COLO829 (cell line): Measurements from ENCODE around the gene KCNJ1.
A peak's percentile ranks its signal among the peaks of the same experiment; 100 is the strongest.

Experiments used
- DNase-seq: peaks from one replicate; pipeline ENCODE4 v3.0.0; 2012; ENCODE audit warnings: low spot score

The KCNJ1 gene

DNA sequence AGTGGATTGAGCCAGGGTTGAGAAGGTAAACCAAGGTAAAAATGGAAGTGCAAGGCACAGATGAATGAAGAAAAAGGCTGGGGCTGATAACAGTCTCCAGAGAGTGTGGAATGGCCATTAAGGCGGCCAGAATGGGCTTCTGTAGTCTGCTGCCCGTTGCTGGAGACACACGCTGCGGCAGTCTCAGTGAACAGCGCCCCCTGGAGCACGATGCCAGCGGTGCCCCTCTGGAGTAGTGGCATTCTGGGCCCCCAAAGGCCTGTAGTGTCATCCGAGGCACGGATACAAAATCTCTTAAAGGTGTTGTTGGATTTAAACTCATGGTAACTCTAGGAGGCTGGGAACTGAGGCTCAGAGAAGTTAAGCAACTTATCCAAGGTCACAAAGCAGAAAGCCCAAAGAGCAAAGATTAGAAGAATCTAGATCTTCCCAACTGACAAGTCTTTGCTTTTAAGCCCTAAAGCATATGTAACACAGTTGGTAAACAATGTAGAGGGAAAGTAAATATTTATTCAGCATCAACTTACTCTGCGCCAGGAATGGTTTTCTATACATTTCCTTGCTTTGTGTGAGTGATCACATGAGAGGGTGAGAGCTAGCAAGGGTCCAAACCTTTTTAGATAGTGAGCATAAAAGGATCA, 18.2 kb downstream of the KCNJ1 start:
- peak; percentile 60 for DNase-seq

DNA sequence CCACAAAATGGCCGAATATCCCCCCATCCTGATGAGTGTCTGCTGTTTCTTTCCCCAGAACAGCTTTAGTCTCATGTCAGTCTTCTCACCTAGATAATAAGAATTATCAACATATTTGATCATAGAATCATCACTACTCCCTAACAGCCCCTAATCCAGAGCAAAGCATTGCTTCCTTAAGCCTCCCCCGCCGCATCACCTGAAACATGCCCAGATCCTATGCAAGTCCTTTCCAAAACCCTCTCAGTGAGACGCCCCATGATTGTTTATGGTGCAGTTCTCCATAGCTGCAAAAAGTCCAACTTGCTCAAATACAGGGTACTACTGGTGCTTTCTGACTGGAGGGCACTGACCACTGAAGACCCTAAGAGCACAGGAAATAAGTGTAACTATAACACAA, 20.1 kb downstream of the KCNJ1 start:
- no peak for DNase-seq

DNA sequence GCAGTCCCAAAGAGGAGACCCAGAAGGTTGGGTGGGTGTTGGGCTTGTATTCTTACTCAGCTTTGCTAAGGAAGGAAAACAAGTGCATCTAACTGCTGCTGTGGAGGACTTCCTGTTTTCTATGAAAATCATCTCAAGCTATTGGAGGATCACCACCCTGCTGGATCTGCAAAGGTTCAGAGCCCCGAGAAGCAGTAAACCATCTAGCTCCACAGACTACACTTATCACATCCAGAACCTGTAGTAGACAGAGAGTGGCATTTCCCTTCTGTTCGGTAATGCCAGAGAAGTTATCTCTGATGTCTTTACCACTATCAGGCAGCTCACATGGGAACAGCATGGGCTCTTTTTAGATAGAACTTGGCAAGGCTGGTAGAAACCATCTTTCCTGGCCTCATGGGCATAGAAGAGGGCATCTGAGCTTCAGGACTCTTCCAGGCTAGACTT, 21.7 kb downstream of the KCNJ1 start:
- no peak for DNase-seq

DNA sequence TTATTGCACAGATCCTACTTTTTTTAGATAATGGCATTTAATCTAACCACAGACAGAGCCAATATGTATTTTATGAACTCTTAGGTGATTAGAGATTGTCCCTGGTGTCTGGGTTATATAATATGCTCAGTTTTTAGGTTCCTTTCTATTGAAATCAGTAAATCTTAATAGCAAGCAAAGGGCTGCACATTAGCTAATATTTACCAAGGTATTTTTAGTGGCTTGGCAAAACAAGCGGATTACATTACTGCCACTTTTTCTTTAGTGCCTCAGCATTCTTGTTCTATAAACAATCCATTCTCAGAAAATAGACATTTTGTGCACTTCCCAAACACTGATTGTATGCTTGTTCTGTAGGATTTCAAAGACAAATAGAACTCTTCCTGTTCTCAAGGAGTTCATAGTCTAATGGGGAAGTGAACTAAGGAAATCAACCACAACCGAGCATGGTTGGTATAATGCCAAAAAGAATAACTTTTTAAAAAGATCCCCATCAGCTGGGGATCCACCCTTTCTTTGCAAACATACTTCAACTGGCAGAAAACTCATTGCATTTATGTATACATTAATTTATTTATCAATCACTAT, 23.8 kb downstream of the KCNJ1 start:
- DNase-seq, result no peak

DNA sequence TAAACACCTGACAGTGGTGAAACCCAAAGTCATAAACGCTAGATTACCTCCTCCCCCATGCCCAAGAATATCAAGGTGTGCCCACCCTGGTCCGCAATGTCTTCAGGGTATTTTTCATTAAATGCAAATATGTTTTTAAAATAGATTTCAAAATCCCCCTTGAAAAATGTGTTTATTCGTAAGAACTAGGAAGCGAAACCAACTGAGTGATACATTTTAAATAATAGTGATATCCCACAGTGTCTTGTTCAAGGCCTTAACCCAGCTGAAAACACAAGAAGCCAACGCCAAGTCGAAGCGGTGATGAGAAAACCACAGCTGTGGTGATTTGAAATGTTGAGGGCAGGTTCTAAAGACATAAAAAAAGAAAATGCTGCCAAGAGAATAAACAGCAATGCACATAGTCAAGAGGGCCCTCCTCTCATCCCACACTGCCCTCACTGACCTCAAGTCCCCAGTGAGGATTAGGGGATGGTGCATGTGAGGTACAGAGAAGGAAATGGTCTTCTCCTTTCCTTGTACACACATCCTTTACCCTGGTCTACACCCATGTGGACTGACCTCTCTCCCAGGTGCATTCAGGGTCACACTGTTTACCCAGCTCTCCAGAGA, 25.5 kb downstream of the KCNJ1 start:
- no peak for DNase-seq

DNA sequence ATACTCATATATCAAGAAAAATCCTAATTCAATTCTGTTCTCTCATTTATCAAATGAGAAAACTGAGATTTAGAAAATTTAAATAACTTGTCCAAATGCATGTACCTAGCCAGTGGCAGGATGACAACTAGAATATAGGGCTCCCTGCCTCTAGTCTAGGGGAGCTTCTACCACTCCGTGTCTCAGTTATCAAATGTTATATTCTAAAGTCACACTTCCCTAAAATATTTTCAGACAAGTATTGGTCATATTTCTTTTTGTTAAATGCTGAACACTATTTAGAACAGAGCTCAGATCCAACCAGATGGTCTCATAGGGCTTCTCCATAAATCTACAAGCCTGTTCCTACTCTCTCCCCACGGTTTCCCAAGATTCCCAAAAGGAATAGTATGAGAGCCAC, 26.3 kb downstream of the KCNJ1 start:
- DNase-seq, result no peak

DNA sequence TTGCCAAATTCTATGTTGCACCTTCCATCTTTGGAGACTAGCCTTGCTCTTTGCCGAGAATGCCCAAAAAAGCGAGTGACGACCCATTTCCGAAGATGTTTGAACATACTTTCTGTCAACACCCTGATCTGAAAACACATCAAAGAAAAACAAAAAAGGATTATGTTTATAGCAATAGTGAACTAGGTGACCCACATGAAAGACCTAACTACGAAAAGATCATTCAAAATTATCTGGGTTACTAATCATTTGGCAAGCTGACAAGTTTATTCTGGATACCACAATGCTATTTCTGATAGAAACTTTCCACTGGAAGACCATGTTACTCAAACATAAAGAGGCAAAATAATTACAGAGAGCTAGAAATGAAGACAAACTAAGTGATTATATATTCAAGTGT, 27.0 kb downstream of the KCNJ1 start:
- no peak for DNase-seq

DNA sequence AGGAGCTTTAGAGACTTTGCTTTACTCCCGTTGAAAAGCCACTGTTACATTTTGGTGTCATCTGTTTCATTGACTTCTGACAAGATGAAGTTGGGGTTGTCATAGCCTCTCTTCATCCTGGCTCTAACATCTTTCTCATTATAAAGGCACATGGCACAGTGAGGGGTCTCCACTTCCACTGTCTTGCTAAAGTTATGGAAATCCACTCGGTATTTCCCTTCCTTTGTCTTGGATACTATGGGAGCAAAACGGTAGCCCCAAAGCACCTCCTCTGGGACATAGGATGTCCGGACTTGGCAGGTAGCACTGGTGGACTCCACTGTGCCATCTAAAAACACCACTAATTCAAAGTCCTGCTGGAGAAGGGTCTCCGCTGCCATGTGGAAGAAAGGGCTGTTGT, 28.0 kb downstream of the KCNJ1 start:
- DNase-seq, result no peak

DNA sequence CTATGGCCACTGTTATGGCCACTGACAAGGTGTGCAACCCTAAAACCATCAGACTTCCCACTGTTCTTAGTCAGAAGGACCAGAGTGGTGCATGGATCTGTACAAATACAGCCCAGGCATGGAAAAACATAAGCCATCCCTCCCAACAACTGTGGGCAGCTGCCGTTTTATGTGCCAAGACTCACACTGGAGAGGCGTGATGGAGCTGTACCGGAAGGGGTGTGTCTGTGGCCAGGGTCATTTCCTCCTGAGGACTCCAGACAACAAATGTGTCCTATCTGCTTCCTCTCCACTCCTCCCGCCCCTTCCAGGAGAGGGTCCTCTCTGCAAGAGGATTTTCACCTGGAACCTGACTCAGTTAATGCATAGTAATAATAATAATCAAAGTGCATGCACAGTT, 29.5 kb downstream of the KCNJ1 start:
- DNase-seq, result no peak

DNA sequence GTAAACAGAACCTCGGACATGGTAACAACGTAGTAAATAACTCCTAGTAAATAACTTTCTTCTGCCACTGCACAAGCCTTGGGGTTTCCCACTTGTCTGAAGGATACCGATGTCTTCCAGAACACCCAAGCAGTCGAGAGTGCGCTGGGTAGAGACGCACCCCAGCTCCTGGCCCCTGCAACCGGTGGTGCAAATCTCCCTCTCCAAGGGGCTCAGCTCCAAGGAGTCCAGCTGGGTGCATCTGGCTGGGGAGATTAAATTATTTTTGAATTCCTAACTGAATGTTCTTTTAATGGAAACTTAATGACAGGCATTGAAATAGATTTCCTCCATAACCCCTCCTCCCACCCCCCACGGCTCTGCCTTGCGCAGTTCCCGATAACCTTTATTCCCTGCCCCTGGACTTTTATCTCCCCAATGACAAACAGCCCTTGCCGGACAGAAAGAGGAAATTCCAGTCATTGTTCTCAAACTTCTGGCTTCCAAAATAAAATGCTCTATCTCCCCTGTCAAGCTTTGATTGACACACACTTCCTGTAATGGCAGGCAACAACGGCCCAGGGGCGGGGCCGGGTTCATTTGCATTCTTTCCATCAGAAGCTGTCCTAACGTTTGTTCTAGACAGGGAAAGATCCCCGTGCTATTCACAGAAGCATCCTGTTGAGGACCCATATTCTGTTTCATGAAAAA, 31.2 kb downstream of the KCNJ1 start:
- no peak for DNase-seq

DNA sequence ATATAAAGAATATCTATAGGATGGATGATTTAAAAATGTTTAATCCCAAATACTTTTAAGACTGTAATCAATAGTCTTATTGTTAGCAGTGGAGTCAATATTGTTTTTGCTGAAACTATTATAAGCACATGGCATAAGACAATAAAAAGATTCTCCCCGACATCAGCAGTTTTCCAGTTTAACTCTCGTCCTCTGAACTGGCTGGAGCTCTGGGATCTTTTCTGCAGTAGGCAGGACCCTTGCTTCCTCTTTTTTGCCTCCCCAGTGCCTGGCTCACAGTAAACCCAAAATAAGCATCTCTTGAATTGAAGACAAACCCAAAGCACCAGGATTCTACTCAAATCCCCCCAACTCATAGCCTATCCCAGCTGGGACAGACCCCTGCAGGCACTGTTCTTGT, 32.9 kb downstream of the KCNJ1 start:
- DNase-seq, result no peak

DNA sequence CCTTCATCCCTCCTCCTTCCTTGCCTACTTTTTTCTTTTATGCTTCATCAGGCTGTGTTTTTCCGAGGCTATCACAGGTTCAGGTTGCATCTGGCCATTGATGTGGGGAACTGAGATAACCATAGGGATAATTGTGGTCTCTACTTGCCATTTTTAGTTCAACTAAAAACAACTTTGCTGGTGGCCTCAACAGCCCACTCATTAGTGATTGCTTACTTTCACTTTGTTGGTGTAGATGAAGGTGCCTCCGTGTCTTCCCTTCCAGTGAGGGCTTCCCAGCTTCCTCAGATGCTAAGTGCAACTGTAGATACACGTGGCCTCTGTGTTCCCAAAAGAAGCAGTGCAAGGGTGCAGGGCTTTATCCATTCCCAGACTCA, 35.0 kb downstream of the KCNJ1 start:
- no peak for DNase-seq

DNA sequence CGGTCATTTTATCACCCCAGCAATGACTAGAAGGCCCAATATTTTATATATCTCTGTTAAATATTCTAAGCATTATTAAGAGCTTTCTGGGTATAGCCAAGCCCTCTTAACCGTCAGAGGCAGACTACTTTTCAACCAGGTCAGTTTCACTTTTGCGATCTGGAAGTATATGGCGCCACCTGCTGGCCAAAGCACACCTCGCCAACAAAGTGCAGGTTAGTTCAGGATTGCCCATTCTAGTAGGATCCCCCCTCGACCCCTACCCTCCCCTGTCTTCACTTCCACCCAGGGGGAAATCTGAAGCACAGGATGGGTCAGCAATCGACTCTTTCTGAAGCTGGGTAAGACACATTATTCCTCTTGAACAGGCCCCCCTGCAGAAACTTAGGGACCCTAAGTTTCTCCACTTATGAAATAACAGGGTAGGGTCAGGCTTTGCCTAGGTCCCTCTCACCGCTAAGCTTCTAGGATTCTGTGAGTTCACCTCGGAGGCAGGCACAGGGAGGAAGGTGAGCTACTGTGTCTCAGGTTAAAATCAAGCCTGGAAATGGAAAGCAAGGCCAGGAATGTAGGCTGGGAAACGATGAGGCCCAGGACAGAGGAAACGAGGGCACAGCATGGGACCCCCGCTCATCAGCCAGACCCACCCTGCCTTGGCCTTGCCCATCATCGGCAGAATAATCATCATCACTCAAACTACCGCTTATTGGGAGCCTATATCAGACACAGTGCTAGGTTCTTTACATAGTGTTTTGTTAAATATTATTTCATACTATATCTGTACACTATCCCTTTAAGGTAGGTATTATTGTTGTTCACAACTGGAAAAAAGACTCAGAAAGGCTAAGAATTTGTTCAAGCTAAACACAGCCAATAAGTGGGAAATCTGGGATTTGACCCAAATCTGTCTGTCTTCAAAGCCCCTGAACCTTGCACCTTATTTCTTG, 35.6 kb downstream of the KCNJ1 start:
- DNase-seq, result peak; percentile 50

DNA sequence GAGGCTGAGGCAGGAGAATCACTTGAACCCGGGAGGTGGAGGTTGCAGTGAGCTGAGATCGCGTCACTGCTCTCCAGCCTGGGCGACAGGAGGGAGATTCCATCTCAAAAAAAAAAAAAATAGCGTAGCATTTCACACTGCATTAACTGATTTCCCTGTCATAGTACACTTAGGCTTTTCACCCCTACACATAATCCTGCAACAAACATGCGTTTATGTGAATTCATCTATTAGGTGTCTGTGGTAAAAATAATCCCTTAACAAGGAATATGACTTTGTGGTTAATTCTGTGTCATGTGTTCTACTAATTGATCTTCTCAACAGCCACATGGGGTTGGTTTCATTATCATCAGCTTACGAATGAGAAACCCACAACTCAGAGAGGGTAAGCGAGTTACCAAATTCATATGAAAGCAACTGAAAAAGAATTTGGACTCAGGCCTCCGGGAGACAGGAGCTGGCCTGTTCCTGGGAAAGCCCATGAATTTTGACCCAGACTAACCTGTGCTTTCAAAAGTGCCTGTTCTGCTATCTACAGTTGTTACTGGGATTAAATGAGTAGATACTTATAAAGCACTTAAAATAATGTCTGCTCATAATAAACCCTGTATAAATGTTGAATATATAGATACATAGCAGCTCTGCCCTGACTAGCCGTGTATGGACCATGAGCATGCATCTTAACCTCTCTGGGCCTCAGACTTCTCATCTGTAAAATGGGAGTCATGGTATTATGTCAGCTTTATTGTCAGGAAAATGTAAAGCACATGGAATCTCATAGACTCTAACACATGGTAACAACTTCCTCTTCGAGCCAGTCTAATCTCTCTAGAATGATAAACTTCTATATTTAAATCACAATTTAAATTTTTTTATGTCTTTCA, 36.6 kb downstream of the KCNJ1 start:
- no peak for DNase-seq

DNA sequence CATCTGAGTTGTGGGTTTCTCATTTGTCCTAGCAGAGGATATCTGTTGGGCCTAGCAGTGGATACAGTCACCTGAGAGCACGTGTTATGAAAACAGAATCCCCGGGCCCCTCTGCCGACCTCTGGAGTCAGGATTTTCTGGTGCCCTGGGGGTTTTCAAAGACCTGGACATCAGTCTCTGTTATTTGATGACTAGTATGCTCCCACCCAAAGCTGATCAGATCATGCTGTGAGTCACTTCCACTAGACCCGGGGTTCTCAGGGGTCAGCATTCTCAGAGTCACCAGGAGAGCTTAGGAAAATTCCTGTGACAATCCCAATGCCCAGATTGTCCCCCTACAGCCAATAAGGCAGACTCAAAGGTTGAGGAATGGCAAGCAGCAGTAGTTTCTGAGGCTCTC, 38.7 kb downstream of the KCNJ1 start:
- DNase-seq, result no peak

DNA sequence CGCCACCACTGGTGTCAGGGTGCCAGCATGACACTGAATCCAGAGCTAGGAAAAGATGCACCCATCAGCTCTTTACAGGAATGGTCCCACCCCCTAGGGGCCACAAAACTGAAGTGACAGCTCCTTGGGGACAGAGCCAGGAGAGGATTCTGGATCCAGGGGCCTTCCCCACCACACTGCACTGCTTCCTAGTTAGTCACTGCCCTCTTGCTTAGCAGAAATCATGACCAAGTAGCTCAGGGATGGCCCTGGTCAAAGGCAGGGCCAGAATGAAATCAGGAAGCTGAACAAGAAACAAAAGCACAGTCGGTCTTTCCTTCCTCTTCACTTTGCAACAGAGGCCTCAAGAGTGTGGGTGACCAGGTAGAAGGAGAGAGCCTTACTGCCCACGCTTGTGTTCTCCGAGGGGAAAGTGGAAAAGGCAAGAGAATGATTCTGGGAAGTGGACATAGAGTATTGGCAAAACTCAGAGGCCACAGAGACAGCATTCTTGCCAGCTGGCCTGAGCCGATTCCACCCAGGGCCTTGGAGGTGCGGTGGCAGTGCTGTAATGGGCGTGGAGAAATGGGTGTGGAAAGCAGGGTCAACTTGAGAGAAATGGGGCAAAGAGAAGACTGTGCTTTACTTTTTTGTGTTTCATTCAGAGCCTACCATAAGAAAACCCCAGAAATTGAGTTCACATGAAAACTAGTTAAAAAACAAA, 39.8 kb downstream of the KCNJ1 start:
- no peak for DNase-seq

DNA sequence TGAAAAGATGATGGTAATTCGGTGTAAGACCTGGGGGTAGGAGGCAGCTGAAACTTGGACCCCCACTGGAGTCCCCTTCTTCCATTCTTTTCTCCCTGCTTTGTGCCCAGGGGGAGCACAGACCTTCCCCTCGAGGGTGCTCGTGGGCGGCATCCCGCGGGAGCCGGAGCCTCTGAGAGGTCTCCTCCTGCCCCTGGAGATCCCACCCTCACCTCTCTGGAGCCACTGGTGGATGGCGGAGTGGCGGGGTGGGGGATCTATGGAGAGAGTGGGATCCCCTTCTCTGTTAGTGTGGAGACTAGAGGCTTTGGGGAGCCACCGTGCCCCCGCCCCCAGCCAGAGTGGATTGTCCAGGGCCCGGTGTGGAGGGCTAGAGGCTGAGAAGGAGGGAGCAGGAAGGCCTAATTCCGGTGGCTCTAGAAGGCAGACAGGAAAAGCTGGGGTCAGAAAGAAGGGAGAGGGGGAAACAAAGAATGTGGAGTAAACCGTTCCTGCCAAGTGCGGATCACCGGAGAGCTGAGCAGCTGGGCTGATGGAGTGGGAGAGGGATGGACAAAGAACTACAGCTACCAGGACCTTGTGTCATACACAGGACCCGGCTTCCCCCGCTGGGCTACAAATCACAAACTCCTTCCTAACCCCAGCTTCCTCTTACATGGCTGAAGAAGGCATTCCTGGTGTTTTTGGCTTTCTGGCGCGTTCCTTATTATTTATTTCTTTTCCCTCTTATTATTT, 41.9 kb downstream of the KCNJ1 start:
- DNase-seq, result no peak

DNA sequence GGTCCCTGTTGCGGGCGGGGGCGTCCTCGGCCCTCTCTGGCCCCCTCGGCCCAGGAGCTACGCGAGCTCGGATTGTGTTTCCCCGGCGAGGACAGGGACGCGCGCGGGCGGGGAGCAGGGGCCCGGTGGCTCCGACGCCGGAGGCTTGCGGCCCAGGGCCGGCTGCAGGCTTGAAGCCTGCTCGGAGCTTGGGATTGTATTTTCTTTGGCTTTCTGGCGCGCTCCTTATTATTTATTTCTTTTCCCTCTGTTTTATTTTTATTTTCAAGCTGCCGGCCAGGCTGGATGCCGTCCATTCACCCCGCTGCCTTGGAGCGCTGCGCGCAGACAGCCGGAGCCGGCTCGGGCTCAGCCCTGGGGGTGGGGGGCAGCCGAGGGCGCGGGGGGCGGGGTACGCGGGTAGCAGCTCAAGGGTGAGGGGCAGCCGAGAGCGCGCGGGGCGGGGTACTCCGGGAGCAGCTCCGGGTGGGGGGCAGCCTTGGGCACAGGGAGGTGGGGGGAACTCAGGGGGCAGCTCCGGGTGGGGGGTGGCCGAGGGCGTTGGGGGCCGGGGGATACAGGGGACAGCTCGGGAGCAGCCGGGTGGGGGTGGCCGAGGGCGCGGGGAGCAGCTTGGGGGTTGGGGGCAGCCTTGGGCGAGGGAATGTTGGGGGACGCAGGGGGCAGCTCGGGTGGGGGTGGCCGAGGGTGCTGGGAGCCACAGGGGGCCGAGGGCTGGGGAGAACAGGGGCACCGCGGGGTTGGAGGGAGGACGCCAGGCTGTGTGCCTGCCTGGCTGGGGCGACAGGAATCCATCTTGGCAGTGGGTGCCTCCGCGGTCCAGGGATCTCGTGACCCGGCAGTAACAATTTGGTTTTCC, 42.7 kb downstream of the KCNJ1 start:
- DNase-seq, result no peak

DNA sequence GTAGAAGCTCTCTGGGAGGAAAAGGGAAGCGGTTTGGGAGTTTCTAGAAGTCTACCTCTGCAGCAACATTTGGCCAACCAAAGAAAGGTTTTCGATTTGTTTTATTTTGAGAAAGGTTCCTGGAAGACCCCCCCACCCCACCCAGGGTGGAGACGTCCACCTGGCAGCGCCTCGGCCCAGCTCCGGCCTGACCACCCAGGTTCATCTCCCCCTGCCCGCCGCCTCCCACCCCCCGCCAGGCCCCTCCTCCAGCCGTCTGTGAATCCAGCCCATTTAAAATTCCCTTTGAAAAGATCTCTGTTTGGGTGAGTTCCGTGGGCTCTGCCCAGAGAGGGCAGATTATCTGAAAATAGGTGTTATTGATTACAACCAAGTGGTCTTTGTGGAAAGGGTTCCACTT, 43.3 kb downstream of the KCNJ1 start:
- no peak for DNase-seq
